A549 (cell line): ENCODE data around the gene NOS1AP.

ENCODE experiments used
- CBX2 ChIP-seq: fragments of 200-600 bp; sonication (generic); IDR thresholded peaks from 2 replicates; pipeline ENCODE4 v1.6.1; 2016; ENCODE audit warnings: low read depth, mild to moderate bottlenecking, borderline replicate concordance
- CEBPB ChIP-seq, 2 experiments: fragments of >200 bp in 1 of 2; sonication (Bioruptor Twin) in 1 of 2; formaldehyde crosslinking in 1 of 2; IDR thresholded peaks; 2 replicates each; pipeline ENCODE4 v1.6.1; 2012 to 2016
- CHD2 ChIP-seq: fragments of 150-350 bp; IDR thresholded peaks from 2 replicates; pipeline ENCODE4 v1.6.1; 2014; ENCODE audit warnings: low read length; ENCODE audit not compliant: partially characterized antibody
- CTCF ChIP-seq: fragments of >200 bp; sonication (Bioruptor Twin); formaldehyde crosslinking; IDR thresholded peaks from 3 replicates; pipeline ENCODE4 v1.5.1; 2016
- EHMT2 ChIP-seq: fragments of 200-600 bp; sonication (generic); IDR thresholded peaks from 2 replicates; pipeline ENCODE4 v1.6.1; 2016; ENCODE audit warnings: antibody characterized with exemption, low read depth, mild to moderate bottlenecking, moderate library complexity
- EP300 ChIP-seq, 2 experiments: fragments of >200 bp; sonication (Bioruptor Twin); formaldehyde crosslinking; IDR thresholded peaks; 2 replicates in 1 of 2; 3 replicates in 1 of 2; pipeline ENCODE4 v1.6.1; 2016 to 2017
- HDAC2 ChIP-seq: fragments of 200-600 bp; sonication (generic); IDR thresholded peaks from 2 replicates; pipeline ENCODE4 v1.6.1; 2016
- HOXA7 ChIP-seq: fragments of 250-450 bp; sonication (Bioruptor Pico); IDR thresholded peaks from 2 replicates; pipeline ENCODE4 v1.5.0; 2020; ENCODE audit warnings: mild to moderate bottlenecking, moderate library complexity
- HOXB13 ChIP-seq: fragments of 250-450 bp; sonication (Bioruptor Pico); IDR thresholded peaks from 2 replicates; pipeline ENCODE4 v1.5.0; 2020; ENCODE audit warnings: low read depth, mild to moderate bottlenecking, moderate library complexity
- KDM1A ChIP-seq: fragments of 200-600 bp; sonication (generic); IDR thresholded peaks from 2 replicates; pipeline ENCODE4 v1.6.1; 2016; ENCODE audit warnings: low read depth, mild to moderate bottlenecking
- PHF8 ChIP-seq: fragments of 200-600 bp; sonication (generic); IDR thresholded peaks from 2 replicates; pipeline ENCODE4 v1.6.1; 2016; ENCODE audit warnings: low read depth, mild to moderate bottlenecking, antibody characterized with exemption, moderate library complexity, borderline replicate concordance
- POLR2A ChIP-seq: IDR thresholded peaks from 2 replicates; pipeline ENCODE4 v1.6.1; 2012; ENCODE audit warnings: mild to moderate bottlenecking, low read length
- RFX5 ChIP-seq: fragments of 450-650 bp; IDR thresholded peaks from 2 replicates; pipeline ENCODE4 v1.7.1; 2014; ENCODE audit warnings: antibody characterized with exemption, mild to moderate bottlenecking, moderate library complexity
- SMC3 ChIP-seq: fragments of >200 bp; sonication (Bioruptor Twin); formaldehyde crosslinking; IDR thresholded peaks from 3 replicates; pipeline ENCODE4 v1.6.1; 2018; ENCODE audit warnings: inconsistent platforms

GRCh38 chr1:162397943-162398560 is 328.6 kb downstream of the NOS1AP start:
- TF ChIP-seq CTCF (no peak), CBX2 (no peak), PHF8 (no peak), KDM1A (no peak), HDAC2 (no peak), HOXA7 (no peak), CEBPB (IDR thresholded peaks at IDR 0.05) (no peak), EP300 (IDR thresholded peaks at IDR 0.05) (no peak), RFX5 (no peak), POLR2A (no peak), HOXB13 (CRISPR knock-in tag) (no peak), EHMT2 (no peak), SMC3 (no peak), CHD2 (no peak)
